Right cardiac atrium (tissue), 5 donors: Measurements from ENCODE around the gene TACC2. TPM values are rescaled to one million over a fixed set of nuclear protein-coding genes. Genes with fewer than 3 reads are reported as not detected.

Experiments used
- ATAC-seq, 2 donors: fragments of 200-7000 bp; cut with Tn5 transposase; one replicate each; pipeline versions ENCODE4 v1.8.0 to v1.9.1; 2020; ENCODE audit warnings: moderate library complexity in 2 of 2, mild to moderate bottlenecking in 1 of 2
- DNase-seq, 3 donors: peaks; one replicate each; pipeline ENCODE4 v3.0.0-alpha.2; 2020
- H3K27ac ChIP-seq: one replicate; pipeline ENCODE4 v1.5.1; 2013; ENCODE audit warnings: mild to moderate bottlenecking, low read length, control low read depth, moderate library complexity
- H3K27me3 ChIP-seq: one replicate; pipeline ENCODE4 v1.6.1; 2013; ENCODE audit not compliant: control insufficient read depth, insufficient read depth
- H3K4me1 ChIP-seq: one replicate; pipeline ENCODE4 v1.6.1; 2013; ENCODE audit warnings: low read length; ENCODE audit not compliant: control insufficient read depth, insufficient read depth
- H3K4me3 ChIP-seq: one replicate; pipeline ENCODE4 v1.5.1; 2013; ENCODE audit warnings: low read length, control low read depth
- H3K9me3 ChIP-seq: one replicate; pipeline ENCODE4 v1.6.1; 2013; ENCODE audit warnings: low read length; ENCODE audit not compliant: control insufficient read depth
- WGBS: extraction: QIAGEN DNeasy Blood & Tissue Kit; methylation state at CpG from one replicate; pipeline ENCODE4 v1.1.7; 2013; 5-methylcytosine and 5-hydroxymethylcytosine counted together
- intact Hi-C, 4 donors: fragments of 100-400 bp; cut with DNase I; formaldehyde crosslinking; loops; one replicate each; pipeline versions ENCODE4 v1.11.0 to v1.14.0; 2022 to 2023
- polyA plus RNA-seq: library from polyadenylated mRNA; stranded (reverse); fragments of 200-250 nt; gene quantifications from one replicate; pipeline ENCODE4 v1.2.3, GENCODE V29; 2013
- total RNA-seq, 4 donors: library from RNA; stranded (reverse); fragmentation: NEBNext Ultra II Directional; extraction: Animal tissue kit (Norgen Biotek cat#: 25700); gene quantifications; one replicate each; pipeline ENCODE4 v1.2.1, GENCODE V29; 2021
- donor health status: healthy with polysubstance abuse.
- donor health status: DM: no; HTN: yes; CAD: no.
- donor health status: DM: no; HTN: no; CAD: no.
- donor health status: DM: no; HTN: yes; CAD: no; lungs with severe emphysema.
- donor health status: DM: yes; HTN: yes; CAD: no.

The TACC2 gene
- total and polyA plus RNA-seq, 5 donors: 234 to 370 (median 298) TPM

DNA sequence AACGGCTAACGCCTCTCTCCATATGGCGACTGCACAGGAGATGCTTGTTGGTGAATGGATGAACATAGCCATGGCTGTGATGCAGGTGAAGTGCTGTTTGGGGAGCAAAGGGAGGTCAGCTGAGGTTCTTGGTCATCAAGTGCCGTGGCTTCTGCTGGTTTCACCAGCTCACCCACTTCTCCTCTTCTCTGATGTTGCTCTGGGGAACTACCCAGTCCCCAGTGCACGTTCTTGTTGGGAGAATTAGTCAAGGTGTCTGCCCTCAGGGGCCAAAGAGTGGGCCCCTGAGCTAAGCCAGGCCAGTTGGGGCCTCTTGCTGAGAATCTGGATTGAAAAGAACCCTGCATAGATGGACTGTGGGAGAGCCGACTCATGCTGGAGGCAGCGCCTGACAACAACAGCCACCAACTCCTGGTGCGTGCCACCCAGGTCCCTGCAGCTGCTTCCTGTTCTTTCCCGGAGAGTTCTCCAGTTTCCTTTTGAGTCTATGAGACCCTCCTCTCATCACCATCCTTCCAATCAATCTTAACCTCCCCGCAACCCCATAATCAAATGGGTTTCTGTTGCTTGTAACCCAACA is 285.1 kb downstream of the TACC2 start:
- no peaks in the 10 kb centered on the region for H3K27me3 ChIP-seq
- no peak overlapping the region for H3K27ac ChIP-seq
- H3K4me1 ChIP-seq: no peaks in the 10 kb centered on the region
- ATAC-seq: no peak
- no peak for DNase-seq
- H3K4me3 ChIP-seq: no peak overlapping the region
- 81% methylated on average over 10 of the region's 10 CpGs for WGBS
- intact Hi-C loops: no loop called here
- no peaks in the 10 kb centered on the region for H3K9me3 ChIP-seq

DNA sequence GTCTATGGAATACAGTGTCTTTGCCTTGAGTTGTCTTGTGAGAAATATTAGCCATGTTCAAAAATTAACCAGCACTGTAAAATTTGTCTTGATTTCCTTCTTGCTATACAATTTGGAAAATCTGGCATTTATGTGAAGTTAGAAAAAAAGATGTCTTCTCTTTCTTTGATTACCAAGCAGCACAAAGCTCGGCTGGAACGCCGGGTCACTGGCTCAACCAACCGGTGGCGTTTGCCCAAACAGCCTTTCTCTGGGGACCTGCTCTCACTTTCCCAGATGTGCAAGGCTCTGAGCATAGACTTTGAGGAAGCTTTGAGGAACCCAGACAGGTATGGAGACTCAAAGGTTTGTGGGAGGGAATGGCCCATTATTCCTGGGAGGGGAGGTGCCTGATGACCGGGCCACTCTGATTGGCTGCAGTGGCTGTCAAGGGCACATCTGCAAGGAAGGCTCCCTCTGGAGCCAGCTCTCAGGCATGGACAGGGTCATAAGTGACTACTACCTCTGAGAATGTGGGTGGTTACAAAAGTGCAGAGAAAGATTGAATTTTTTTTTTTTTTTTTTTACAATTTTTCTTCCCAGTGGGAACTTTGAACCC is 287.7 kb downstream of the TACC2 start:
- Histone ChIP-seq H3K4me1 (no peaks in the 10 kb centered on the region), H3K4me3 (no peak overlapping the region), H3K27me3 (no peaks in the 10 kb centered on the region), H3K27ac (no peak overlapping the region), H3K9me3 (no peaks in the 10 kb centered on the region)
- no peak for DNase-seq
- intact Hi-C loops: no loop called here
- ATAC-seq: no peak
- 80% methylated on average over 6 of the region's 6 CpGs for whole genome bisulfite sequencing

DNA sequence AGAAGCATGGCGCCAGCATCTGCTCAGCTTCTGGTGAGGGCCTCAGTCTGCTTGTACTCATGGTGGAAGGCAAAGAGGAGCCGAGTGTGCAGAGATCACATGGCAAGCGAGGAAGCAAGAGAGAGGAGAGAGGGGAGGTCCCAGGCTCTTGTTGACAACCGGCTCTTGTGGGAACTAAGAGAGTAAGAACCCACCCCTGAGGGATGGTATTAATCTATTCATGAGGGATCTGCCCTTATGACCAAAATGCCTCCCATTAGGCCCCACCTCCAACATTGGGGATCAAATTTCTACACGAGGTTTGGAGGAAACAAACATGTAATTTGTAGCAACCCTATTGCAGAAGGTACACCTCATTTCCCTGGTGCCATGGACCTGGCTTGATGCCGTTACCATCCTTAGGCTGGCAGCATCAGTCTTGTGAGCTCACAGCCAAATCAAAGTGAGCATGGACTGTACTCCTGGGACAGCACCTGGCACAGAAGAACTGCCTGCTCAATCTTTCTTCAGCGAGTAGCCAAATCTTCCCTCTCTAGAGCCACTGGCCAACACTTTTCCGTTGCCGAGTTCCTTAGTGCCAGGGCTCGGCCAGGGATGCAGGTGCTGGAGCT is 288.7 kb downstream of the TACC2 start:
- intact Hi-C loops: no loop called here
- H3K4me1 ChIP-seq: no peaks in the 10 kb centered on the region
- H3K27me3 ChIP-seq: no peaks in the 10 kb centered on the region
- DNase-seq: no peak
- no peak overlapping the region for H3K27ac ChIP-seq
- ATAC-seq: no peak
- H3K4me3 ChIP-seq: no peak overlapping the region
- H3K9me3 ChIP-seq: no peaks in the 10 kb centered on the region
- WGBS: 80% methylated on average over 10 of the region's 10 CpGs

DNA sequence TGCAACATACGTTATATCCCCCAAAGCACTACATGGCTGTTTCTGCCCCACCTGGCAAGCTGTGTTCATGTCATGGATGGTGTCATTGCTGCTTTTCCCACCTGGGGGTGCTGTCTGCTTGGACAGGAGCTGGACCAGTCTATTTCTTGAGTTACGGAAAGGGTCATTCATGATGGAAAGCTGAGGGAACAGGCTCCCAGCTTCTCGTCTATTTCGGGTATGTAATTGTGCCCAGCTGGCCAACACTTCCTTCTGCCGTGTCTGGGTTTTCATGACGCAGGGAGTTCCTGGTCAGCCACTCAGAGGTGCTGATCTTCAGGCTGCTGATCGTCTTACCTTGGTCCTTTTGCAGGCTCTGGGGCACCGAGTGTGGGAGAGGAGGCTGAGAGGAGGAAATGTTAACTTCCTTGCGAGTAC is 290.8 kb downstream of the TACC2 start:
- intact Hi-C loops: no loop called here
- no peak overlapping the region for H3K27ac ChIP-seq
- peak; percentile 21 to 23 for ATAC-seq

DNA sequence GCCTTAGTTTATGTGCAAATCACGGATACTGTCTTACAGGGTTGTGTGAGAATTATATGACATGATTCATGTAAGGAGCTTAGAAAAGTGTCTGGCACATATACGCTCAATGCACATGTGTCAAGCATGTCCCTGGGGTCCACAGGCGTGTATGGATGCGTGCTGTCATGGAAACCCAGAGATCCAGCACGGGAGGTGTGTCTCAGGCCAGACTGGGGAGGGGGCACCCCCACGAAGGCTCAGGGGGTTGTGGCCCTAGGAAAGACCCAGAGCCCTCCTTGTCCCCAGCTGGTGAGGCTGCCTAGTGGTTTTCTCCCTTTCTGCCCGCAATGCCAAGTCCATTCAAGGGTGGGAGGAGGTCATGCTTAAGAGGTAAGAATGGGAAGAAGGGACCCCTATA is 291.2 kb downstream of the TACC2 start:
- Histone ChIP-seq H3K4me3 (no peak overlapping the region), H3K27me3 (no peaks in the 10 kb centered on the region), H3K4me1 (no peaks in the 10 kb centered on the region), H3K27ac (no peak overlapping the region), H3K9me3 (no peaks in the 10 kb centered on the region)
- ATAC-seq (no peak), DNase-seq (no peak)
- intact Hi-C loops: no loop called here
- WGBS: 74% methylated on average over 7 of the region's 7 CpGs

More for the DNA sequence above, 290.8 kb downstream of the TACC2 start:
- DNase-seq: no peak
- Histone ChIP-seq H3K4me1 (no peaks in the 10 kb centered on the region), H3K9me3 (no peaks in the 10 kb centered on the region), H3K4me3 (no peak overlapping the region), H3K27me3 (no peaks in the 10 kb centered on the region)
- 34% methylated on average over 9 of the region's 9 CpGs for WGBS

DNA sequence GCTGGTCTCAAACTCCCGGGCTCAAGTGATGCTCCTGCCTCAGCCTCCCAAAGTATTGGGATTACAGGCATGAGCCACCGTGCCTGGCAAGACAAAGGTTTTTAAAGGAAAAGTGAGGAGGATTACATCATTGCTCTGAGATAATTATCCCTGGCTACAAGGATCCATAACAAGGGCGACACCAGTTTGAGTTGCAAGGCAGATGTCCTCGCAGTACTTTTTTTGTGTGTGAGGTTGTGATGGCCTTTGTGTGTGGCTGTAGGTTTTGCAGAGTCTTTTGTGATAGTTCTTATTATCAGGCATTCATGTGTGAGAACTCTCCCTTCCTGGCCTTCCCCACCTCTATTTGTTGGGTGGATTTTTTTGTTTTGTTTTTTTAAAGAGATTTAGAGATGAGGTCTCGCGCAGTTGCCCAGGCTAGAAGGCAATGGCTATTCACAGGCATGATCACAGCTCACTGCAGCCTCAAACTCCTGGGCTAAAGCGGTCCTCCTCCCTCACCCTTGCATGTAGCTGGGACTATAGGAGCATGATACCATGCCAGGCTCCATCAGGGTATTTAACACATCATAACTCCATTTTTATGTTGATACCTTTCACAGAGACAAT is 292.2 kb downstream of the TACC2 start:
- no peak overlapping the region for H3K4me3 ChIP-seq
- no peak overlapping the region for H3K27ac ChIP-seq
- WGBS: 89% methylated on average over 7 of the region's 7 CpGs
- no peaks in the 10 kb centered on the region for H3K27me3 ChIP-seq
- ATAC-seq (no peak), DNase-seq (no peak)
- H3K4me1 ChIP-seq: no peaks in the 10 kb centered on the region
- intact Hi-C loops: no loop called here
- H3K9me3 ChIP-seq: no peaks in the 10 kb centered on the region

DNA sequence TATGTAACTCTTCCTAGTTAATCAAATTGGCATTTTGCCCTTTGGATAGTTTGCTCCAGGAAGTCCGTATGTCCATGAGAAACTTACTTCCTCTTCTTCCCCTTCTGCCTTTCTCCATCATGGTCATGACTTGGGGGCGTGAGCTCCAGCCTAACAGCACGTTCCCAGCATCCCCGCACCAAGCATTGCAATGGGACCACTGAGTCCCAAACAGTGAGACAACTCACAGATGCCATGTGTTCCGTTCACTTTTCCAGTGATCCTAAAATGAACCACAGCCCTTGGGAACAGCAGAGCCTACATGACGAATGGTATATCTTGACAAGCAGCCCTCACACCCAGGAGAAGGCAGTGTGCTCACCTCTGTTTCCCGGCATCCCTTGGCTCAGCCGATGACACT is 292.8 kb downstream of the TACC2 start:
- 80% methylated on average over 8 of the region's 8 CpGs for WGBS
- ATAC-seq (peak in 1 of 2 donors; percentile 6), DNase-seq (no peak)
- intact Hi-C loops: no loop called here
- H3K4me1 ChIP-seq: no peaks in the 10 kb centered on the region
- H3K4me3 ChIP-seq: no peak overlapping the region
- no peak overlapping the region for H3K27ac ChIP-seq
- H3K9me3 ChIP-seq: no peaks in the 10 kb centered on the region
- no peaks in the 10 kb centered on the region for H3K27me3 ChIP-seq

DNA sequence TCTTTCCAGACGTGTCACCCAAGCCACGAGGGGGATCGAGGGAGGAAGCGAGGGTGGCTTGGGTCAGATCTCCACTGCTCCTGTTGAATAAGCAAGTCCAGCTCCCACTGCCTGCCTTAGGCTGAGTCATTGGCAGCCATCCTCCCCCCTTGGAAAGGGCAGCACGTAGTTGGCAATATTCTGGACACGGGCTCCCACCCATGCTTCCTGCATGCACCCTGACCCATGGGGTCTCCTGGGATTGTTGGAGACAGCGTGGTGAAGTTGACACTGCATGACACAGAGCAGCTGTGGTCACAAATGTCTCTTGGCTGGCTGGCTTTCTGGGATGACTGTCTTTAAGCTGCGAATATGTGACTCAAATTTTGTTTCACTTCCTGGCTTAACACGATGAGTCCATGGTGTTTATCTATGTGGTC is 293.3 kb downstream of the TACC2 start:
- intact Hi-C loops: no loop called here
- ATAC-seq: peak in 1 of 2 donors; percentile 41
- Histone ChIP-seq H3K4me3 (no peak overlapping the region), H3K27ac (no peak overlapping the region), H3K9me3 (no peaks in the 10 kb centered on the region), H3K27me3 (no peaks in the 10 kb centered on the region), H3K4me1 (no peaks in the 10 kb centered on the region)
- DNase-seq: peak in 2 of 3 donors; percentile 56 to 63
- WGBS: 54% methylated on average over 9 of the region's 9 CpGs

DNA sequence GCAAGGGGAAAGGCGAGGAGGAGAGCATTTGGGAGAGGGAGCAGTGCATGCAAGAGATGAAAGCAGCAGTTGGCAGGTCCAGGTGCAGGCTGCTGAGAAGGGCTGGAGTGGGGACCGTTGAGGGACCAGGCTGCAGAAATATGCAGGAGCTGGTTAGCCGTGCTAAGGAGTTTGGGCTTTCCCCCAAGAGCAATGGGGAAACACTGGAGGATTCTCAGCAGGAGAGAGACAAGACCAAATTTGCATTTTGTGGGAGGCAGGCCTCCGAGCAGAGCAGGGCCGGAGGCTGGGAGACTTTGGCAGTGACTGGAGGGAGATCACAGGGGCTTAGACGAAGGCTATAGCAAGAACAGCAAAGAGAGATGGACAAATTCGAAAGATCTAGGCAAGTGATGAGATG is 293.9 kb downstream of the TACC2 start:
- no peak overlapping the region for H3K27ac ChIP-seq
- no peaks in the 10 kb centered on the region for H3K9me3 ChIP-seq
- DNase-seq (no peak), ATAC-seq (no peak)
- no peaks in the 10 kb centered on the region for H3K4me1 ChIP-seq
- WGBS: 79% methylated on average over 7 of the region's 7 CpGs
- no peaks in the 10 kb centered on the region for H3K27me3 ChIP-seq
- intact Hi-C loops: no loop called here
- no peak overlapping the region for H3K4me3 ChIP-seq

DNA sequence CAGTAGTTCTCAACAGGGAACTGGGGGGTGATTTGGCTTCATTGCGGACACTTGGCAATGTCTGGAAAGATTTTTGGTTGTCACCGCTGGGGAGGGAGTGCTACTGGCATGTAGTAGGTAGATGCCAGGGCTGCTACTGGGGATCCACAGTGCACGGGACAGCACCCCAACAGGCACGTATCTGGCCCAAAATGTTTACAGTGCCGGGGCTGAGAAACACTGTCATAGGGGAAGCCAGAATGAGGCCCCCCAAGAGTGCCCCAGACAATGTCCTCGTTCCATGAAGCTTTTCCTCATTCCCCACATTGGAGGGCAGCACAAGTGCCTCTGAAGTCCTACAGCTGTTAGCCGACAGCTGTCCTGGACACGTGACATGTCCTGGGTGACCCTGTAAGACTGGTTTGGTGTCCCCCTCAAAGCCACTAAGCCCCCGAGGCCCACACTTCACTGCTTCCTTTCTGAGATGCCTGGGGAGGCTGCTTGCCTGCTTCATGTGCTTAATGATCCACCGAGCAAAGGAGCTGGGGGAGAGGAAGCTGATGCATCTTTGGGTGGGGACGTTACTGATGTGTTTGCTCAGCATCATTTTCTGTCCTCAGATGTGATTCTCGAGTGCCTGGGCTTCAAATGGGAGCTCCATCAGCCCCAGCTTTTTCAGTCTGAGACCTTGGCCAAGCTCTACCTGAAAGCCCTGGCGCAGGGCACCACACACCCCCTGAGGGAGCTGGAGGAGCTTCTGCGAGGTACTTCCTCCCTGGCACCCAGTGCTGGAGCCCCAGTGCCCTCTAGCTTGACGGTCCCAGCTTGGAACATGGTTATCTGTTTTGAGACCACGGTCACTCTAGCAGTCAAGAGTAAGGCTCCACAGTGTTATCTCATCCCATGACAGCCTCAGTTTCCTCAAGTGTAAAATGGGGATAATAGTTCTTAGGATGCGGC is 296.8 kb downstream of the TACC2 start:
- Histone ChIP-seq H3K9me3 (no peaks in the 10 kb centered on the region), H3K27ac (no peak overlapping the region)
- intact Hi-C loops: no loop called here

More for the DNA sequence above, 296.8 kb downstream of the TACC2 start:
- ATAC-seq (no peak), DNase-seq (no peak)
- WGBS: 79% methylated on average over 17 of the region's 17 CpGs
- Histone ChIP-seq H3K4me3 (no peak overlapping the region), H3K4me1 (no peaks in the 10 kb centered on the region), H3K27me3 (no peaks in the 10 kb centered on the region)
